Gastrocnemius medialis (tissue), 4 donors: Measurements from ENCODE around the gene SLC35G6.

Experiments used
- CTCF ChIP-seq, 5 experiments: fragments of 450-650 bp in 3 of 5; fragments of 200-600 bp in 2 of 5; sonication (generic) in 2 of 5; IDR thresholded peaks in 4 of 5; conservative IDR thresholded peaks in 1 of 5; 1 replicate in 4 of 5; 2 replicates in 1 of 5; pipeline ENCODE4 v1.5.1; 2016 to 2019; ENCODE audit warnings: antibody characterized with exemption in 5 of 5, mild to moderate bottlenecking in 3 of 5, moderate library complexity in 3 of 5
- POLR2A ChIP-seq, 2 donors: fragments of 450-650 bp; IDR thresholded peaks; one replicate each; pipeline ENCODE4 v1.6.1; 2017; ENCODE audit warnings: antibody characterized with exemption in 2 of 2, mild to moderate bottlenecking in 2 of 2, moderate library complexity in 2 of 2

- TF ChIP-seq CTCF (IDR thresholded peaks at IDR 0.05 in 4 of 5, conservative IDR thresholded peaks at IDR 0.05 in 1 of 5) (no peak), POLR2A (IDR thresholded peaks at IDR 0.05) (peak; percentile 100)
Observed at GRCh38 chr17:7484067-7484918, 3.0 kb downstream of the SLC35G6 start, which contains the start of gene POLR2A.
